Lung (tissue), 12 donors: ENCODE data around the gene PLP2. TPM values are rescaled to one million over a fixed set of nuclear protein-coding genes. Genes with fewer than 3 reads are reported as not detected.
A peak's percentile ranks its signal among the peaks of the same experiment; 100 is the strongest.

Experiments used
- ATAC-seq: fragments of 200-7000 bp; cut with Tn5 transposase; one replicate; pipeline ENCODE4 v1.9.1; 2020; ENCODE audit warnings: moderate number of reproducible peaks; ENCODE audit not compliant: insufficient read depth, low FRiP score
- DNase-seq, 3 donors: peaks; one replicate each; pipeline ENCODE4 v3.0.0-alpha.2; 2013 to 2017
- H3K27ac ChIP-seq, 2 donors: one replicate each; pipeline ENCODE4 v1.5.1; 2013; ENCODE audit warnings: mild to moderate bottlenecking in 2 of 2, moderate library complexity in 2 of 2, control low read depth in 1 of 2, inconsistent platforms in 1 of 2, low read depth in 1 of 2, low read length in 1 of 2
- H3K27me3 ChIP-seq, 3 donors: one replicate each; pipeline ENCODE4 v1.5.1; 2013; ENCODE audit warnings: low read length in 2 of 3; ENCODE audit not compliant: control insufficient read depth in 3 of 3, insufficient read depth in 3 of 3
- H3K36me3 ChIP-seq, 4 donors: one replicate each; pipeline ENCODE4 v1.5.1; 2013; ENCODE audit warnings: low read length in 4 of 4, mild to moderate bottlenecking in 1 of 4, moderate library complexity in 1 of 4; ENCODE audit not compliant: control insufficient read depth in 4 of 4, insufficient read depth in 4 of 4
- H3K4me1 ChIP-seq, 5 donors: one replicate each; pipeline ENCODE4 v1.5.1; 2013; ENCODE audit warnings: low read length in 5 of 5, mild to moderate bottlenecking in 2 of 5, moderate library complexity in 1 of 5; ENCODE audit not compliant: control insufficient read depth in 5 of 5, insufficient read depth in 5 of 5
- H3K4me3 ChIP-seq: one replicate; pipeline ENCODE4 v1.5.1; 2013; ENCODE audit warnings: mild to moderate bottlenecking, control low read depth, moderate library complexity
- H3K9ac ChIP-seq, 2 donors: one replicate each; pipeline ENCODE4 v1.5.1; 2013; ENCODE audit warnings: low read length in 2 of 2, control low read depth in 1 of 2; ENCODE audit not compliant: insufficient read depth in 1 of 2
- H3K9me3 ChIP-seq, 4 donors: one replicate each; pipeline ENCODE4 v1.5.1; 2013; ENCODE audit warnings: low read length in 3 of 4, mild to moderate bottlenecking in 1 of 4, moderate library complexity in 1 of 4; ENCODE audit not compliant: control insufficient read depth in 4 of 4, insufficient read depth in 3 of 4
- CTCF ChIP-seq: IDR thresholded peaks from 2 replicates; pipeline ENCODE4 v1.5.1; 2012; ENCODE audit warnings: mild to moderate bottlenecking; ENCODE audit errors: control extremely low read depth, extremely low read depth
- WGBS, 2 donors: extraction: QIAGEN DNeasy Blood & Tissue Kit; methylation state at CpG; one replicate each; pipeline ENCODE4 v1.1.7; 2013; 5-methylcytosine and 5-hydroxymethylcytosine counted together
- polyA plus RNA-seq, 2 donors: library from polyadenylated mRNA; stranded (reverse); fragments of 200-250 nt; gene quantifications; one replicate each; pipeline ENCODE4 v1.2.1, GENCODE V29; 2013
- total RNA-seq, 2 donors: library from RNA; depleted of rRNA in 1 of 2; stranded (reverse); fragments of >200 nt in 1 of 2; gene quantifications; one replicate each; pipeline ENCODE4 v1.2.1, GENCODE V29; 2014 to 2021
- donor health status: control.
- donor health status: control.
- donor health status: Bipolar disorder and iron deficiency.
- donor health status: healthy.
- donor health status: DM: yes; HTN: yes; CAD: no.

Gene PLP2
- total and polyA plus RNA-seq, 4 donors, result 8.9 to 222 (median 159) TPM

- Histone ChIP-seq H3K27me3 (no peaks in the 10 kb centered on the region), H3K4me1 (peaks cover 0 to 5% (median 0%) of the 10 kb centered on the region in 5 donors), H3K27ac (peak overlapping the region; percentile 74 to 89), H3K4me3 (peak overlapping the region; percentile 11), H3K9ac (peak overlapping the region; percentile 25 to 49), H3K36me3 (no peaks in the 10 kb centered on the region), H3K9me3 (peaks cover 0 to 6% (median 1%) of the 10 kb centered on the region in 4 donors)
- TF ChIP-seq CTCF, result peak; percentile 63
- DNase-seq (peak; percentile 84 to 91 (median 85)), ATAC-seq (peak; percentile 76)
- 0 to 37% methylated on average over 39 to 69 of the region's 69 CpGs for WGBS, 2 donors
Observed at GRCh38 chrX:49163555-49164419, 7.9 kb upstream of the PLP2 start.

GRCh38 chrX:49164589-49165360 is 6.9 kb upstream of the PLP2 start:
- H3K9ac ChIP-seq, result no peak overlapping the region
- peak overlapping the region; percentile 16 to 94 for H3K27ac ChIP-seq
- no peaks in the 10 kb centered on the region for H3K27me3 ChIP-seq
- ATAC-seq, result no peak
- no peak overlapping the region for H3K4me3 ChIP-seq
- no peak for TF ChIP-seq CTCF
- H3K4me1 ChIP-seq, result peaks cover 0 to 5% (median 0%) of the 10 kb centered on the region in 5 donors
- DNase-seq, result no peak
- WGBS, 2 donors, result 88 to 94% methylated on average over 26 to 31 of the region's 31 CpGs
- H3K36me3 ChIP-seq, result no peaks in the 10 kb centered on the region
- H3K9me3 ChIP-seq, result peaks cover 0 to 6% (median 0%) of the 10 kb centered on the region in 4 donors

- no peak for TF ChIP-seq CTCF
- Histone ChIP-seq H3K27ac (peak overlapping the region; percentile 82 to 94), H3K4me1 (peaks cover 0 to 5% (median 0%) of the 10 kb centered on the region in 5 donors), H3K9ac (no peak overlapping the region), H3K4me3 (no peak overlapping the region), H3K9me3 (peaks cover 0 to 9% (median 1%) of the 10 kb centered on the region in 4 donors), H3K36me3 (no peaks in the 10 kb centered on the region), H3K27me3 (peaks cover 0 to 5% (median 4%) of the 10 kb centered on the region in 3 donors)
- whole genome bisulfite sequencing, 2 donors, result 11 to 42% methylated on average over 32 to 61 of the region's 61 CpGs
- ATAC-seq (peak; percentile 6), DNase-seq (peak; percentile 82 to 90 (median 86))
Observed at GRCh38 chrX:49165901-49166881, 5.5 kb upstream of the PLP2 start.
